Testis (tissue), 2 donors: ENCODE data around the gene PARD6B.

ENCODE experiments used
- POLR2A ChIP-seq: fragments of 450-650 bp; IDR thresholded peaks from one replicate; pipeline ENCODE4 v1.6.1; 2017; ENCODE audit warnings: antibody characterized with exemption, mild to moderate bottlenecking, moderate library complexity
- TF ChIP-seq, protein P1 (sequence below), 3 experiments: fragments of 450-650 bp in 2 of 3; fragments of 200-600 bp in 1 of 3; sonication (generic) in 1 of 3; IDR thresholded peaks; one replicate each; pipeline ENCODE4 v1.5.1; 2016 to 2019; ENCODE audit warnings: antibody characterized with exemption in 3 of 3, mild to moderate bottlenecking in 2 of 3, moderate library complexity in 1 of 3

DNA sequence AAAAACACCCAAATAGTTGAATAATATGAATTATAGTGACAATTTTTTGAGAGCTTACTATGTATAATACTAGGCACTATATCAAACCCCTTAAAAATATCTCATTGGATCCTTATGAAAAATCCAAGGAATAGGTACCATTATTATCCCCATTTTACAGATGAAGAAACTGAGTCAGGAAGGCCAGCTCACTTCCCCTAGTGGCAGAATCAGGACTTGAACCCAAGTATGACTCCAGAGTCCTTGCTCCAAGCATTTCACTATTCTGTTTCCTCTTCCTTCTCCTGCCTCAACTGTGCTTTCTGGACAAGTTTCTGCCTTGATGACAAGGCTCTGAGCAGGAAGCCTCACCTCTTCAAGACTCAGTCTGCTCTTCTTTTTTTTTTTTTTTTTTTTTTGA is 10.8 kb upstream of the PARD6B start:
- TF ChIP-seq, protein P1, sequence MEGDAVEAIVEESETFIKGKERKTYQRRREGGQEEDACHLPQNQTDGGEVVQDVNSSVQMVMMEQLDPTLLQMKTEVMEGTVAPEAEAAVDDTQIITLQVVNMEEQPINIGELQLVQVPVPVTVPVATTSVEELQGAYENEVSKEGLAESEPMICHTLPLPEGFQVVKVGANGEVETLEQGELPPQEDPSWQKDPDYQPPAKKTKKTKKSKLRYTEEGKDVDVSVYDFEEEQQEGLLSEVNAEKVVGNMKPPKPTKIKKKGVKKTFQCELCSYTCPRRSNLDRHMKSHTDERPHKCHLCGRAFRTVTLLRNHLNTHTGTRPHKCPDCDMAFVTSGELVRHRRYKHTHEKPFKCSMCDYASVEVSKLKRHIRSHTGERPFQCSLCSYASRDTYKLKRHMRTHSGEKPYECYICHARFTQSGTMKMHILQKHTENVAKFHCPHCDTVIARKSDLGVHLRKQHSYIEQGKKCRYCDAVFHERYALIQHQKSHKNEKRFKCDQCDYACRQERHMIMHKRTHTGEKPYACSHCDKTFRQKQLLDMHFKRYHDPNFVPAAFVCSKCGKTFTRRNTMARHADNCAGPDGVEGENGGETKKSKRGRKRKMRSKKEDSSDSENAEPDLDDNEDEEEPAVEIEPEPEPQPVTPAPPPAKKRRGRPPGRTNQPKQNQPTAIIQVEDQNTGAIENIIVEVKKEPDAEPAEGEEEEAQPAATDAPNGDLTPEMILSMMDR (IDR thresholded peaks at IDR 0.05), result no peak
- TF ChIP-seq POLR2A, result no peak
